Stimulated activated CD8-positive, alpha-beta memory T cell treated with anti-CD3 and anti-CD28 coated beads, Interleukin-2, amount 100 ng/mL, for 1 hour (primary cell): ENCODE results near the gene S100A12.

Source experiments
- DNase-seq, 2 donors: peaks; one replicate each; pipeline ENCODE4 v3.0.0-alpha.2; 2020; ENCODE audit warnings: low read depth in 2 of 2

Gene S100A12

GRCh38 chr1:153368495-153368894, 6.9 kb downstream of the S100A12 start:
- DNase-seq: no peak

DNA sequence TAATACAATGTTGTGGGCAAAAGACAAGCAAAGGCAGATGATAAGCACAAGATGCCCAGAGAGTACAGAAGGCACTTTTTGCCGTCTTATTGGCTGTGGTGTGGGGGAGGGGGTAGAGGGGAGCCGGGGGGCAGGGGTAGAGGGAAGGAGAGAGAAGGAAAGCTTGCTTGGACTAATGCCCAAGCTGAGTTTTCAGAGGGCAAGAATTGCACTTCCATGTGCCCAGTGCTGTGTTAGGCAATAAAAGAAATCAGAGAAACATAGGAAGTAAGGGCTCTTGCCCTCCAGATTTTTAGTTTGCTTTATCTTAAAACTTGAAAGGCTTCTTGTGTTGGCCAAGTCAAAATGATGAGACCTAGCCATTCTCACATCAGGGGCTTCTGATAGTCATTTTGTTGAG, 8.3 kb downstream of the S100A12 start:
- DNase-seq: no peak

- no peak for DNase-seq
These were observed 9.2 kb downstream of the S100A12 start for GRCh38 chr1:153366261-153366660.

GRCh38 chr1:153365696-153366095, 9.7 kb downstream of the S100A12 start:
- no peak for DNase-seq

DNA sequence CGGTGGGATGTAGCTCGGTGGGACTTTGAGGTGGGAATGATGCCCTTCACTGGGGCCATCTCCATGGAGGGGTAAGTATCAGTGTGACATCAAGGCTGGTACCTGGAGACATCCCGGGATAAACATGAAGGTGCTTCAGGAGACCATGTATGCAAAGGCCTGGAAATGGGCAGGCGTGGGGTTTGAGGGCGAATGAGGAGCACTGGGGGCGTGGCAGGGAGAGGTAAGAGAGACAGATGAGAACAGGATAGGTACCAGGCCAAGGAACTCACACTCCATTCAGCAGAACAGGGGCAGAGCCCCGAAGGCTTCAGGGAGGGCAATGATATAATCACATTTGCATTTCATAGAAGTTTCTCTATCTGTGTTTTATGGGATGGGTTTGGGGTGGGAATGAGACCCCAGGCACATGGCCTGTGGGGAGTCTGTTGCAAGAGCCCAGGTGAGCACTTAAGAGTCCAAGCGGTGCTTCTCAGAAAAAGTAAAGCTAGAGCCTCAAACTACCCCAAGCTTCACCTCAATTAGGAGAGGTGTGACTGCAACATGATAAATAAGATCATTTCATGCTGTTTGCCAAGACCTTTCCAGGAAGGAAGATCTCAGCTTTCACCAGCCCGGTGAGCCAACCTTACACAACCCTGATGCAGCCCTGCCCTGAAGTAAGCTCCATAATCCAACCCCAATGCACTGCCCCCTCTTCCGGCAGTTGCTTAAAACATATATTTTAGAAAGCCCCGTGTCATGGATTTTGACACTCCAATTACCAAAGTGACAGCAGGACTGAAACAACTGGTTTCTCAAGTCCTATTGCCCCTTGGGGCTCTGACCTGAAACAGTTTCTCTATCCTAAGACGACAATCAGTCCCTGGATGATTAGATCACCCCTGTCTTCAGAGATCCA, 10.4 kb downstream of the S100A12 start:
- no peak for DNase-seq

- DNase-seq: no peak
These were observed 11.3 kb downstream of the S100A12 start for GRCh38 chr1:153364156-153364555.

- DNase-seq: no peak
These were observed 11.8 kb downstream of the S100A12 start for GRCh38 chr1:153363641-153364040.

- DNase-seq: no peak
These were observed 13.1 kb downstream of the S100A12 start for GRCh38 chr1:153362187-153362775.

GRCh38 chr1:153361480-153362109, 13.8 kb downstream of the S100A12 start:
- DNase-seq: no peak

DNA sequence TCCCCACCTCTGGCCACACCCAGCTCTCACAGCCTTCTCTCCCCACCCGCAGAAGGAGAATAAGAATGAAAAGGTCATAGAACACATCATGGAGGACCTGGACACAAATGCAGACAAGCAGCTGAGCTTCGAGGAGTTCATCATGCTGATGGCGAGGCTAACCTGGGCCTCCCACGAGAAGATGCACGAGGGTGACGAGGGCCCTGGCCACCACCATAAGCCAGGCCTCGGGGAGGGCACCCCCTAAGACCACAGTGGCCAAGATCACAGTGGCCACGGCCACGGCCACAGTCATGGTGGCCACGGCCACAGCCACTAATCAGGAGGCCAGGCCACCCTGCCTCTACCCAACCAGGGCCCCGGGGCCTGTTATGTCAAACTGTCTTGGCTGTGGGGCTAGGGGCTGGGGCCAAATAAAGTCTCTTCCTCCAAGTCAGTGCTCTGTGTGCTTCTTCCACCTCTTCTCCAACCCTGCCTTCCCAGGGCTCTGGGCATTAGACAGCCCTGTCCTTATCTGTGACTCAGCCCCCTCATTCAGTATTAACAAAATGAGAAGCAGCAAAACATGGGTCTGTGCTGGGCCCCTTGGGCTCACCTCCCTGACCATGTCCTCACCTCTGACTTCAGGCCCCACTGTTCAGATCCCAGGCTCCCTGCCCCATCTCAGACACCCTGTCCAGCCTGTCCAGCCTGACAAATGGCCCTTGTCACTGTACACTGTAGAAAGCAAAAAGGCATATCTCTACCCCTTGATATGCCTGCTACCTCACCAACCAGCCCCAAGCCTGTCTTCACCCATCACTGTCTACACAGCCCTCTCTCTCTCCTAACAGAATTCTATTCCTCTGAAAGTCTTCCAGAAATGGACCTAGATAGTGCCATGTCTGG, 14.6 kb downstream of the S100A12 start:
- no peak for DNase-seq

DNA sequence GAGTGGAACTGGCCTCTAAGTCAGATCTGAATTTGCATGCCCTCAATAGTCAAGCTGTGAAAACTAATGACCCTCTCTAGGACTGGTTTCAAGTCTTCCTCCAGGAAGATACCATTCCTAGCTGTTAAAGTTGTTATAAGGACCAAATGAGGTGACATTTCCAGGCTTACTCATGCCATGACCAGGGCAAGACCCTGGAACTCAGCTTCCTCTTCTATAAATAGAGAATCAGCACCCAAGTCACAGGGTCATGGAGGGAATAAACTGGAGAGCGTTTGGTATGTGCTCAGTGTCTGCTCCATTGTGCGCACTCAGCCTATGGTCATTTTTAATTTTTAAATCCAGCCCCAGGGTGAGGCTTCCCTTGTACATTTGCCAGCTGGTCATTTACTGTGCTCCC, 15.2 kb downstream of the S100A12 start:
- DNase-seq: no peak

DNA sequence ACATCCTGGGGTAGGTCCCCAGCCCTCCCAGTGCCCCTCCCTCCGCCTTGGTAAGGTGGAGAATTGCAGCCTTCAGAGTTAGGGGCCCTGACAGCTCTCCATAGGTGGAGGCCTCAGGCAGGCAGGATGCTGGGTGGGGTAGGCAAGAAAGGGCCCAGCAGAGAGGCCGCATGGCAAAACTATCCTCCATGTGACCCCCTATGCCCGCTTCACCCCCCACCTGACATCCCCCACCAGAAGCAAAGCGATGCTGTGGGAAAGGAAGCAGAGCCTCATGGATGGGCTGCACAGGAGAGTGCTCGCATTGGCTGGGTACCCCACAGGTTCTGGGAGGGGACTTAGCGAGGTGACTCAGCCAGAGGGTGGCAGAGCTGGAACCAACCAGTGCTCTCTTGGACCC, 16.2 kb downstream of the S100A12 start:
- no peak for DNase-seq

GRCh38 chr1:153358691-153358975, 16.8 kb downstream of the S100A12 start:
- no peak for DNase-seq

DNA sequence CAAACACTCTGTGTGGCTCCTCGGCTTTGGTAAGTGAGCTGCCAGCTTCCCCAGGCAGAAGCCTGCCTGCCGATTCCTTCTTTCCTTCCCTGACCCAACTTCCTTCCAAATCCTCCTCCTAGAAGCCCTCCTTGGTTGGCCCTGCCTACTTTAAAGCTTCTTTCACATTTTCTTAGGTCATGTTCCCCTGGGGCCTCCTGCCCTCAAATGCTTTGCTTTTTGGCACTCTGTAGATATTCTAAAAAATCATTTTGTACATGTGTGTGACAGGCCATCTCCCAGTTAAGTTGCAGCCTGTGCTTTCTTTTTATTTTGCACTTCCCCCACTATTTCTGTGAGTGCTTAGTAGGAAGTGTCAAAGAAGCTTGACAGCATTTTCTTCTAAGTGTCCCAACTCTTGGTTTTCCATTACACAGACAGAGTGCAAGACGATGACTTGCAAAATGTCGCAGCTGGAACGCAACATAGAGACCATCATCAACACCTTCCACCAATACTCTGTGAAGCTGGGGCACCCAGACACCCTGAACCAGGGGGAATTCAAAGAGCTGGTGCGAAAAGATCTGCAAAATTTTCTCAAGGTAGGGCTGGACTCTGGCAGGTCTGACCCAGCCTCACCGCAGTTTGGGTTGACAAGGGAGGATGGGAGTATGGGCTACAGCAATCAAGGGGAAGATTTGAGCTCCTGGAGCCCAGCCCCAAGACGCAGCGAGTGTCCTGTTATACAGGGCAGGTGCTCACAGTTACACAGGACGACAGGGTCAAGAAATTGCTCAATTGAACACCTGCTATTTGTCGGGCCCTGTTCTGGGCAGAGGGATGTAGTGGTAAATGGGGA, 17.3 kb downstream of the S100A12 start, which contains the start of gene S100A9:
Gene S100A9 (plus strand): TSS at position 2 of the 838 bp plus-strand sequence. CDS start 430 bp downstream, at position 432.
- DNase-seq: no peak

DNA sequence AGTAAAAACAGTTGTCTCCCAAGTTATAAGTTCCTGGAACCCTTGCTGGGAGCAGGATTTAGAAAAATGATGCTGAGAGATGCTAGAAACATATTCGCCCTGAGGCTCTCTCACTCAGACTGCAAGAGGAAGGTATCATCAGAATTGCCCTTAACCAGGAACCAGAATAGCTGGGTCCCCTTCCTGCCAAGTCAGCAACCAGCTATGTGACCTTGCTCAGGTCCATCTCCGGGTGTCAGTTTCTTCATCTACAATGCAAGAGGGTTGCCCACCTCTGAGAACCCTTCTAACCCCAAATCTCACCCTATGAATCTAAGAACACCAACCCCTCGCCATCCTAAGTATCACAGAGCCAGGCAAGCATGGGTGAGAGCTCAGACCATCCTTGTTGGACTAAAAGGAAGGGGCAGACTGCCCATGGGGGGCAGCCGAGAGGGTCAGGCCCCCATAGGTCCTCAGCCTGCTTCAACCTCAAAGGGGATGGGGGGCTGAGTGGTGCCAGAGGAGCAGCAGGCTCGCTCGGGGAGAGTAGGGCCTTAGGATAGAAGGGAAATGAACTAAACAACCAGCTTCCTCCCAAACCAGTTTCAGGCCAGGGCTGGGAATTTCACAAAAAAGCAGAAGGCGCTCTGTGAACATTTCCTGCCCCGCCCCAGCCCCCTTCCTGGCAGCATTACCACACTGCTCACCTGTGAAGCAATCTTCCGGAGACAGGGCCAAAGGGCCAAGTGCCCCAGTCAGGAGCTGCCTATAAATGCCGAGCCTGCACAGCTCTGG, 18.2 kb downstream of the S100A12 start:
- DNase-seq: no peak

GRCh38 chr1:153356392-153357075, 18.9 kb downstream of the S100A12 start:
- no peak for DNase-seq

- no peak for DNase-seq
These were observed 19.9 kb downstream of the S100A12 start for GRCh38 chr1:153355445-153356071.

- DNase-seq: no peak
These were observed 20.8 kb downstream of the S100A12 start for GRCh38 chr1:153354515-153355193.
